ENCODE results near the gene PREP. TPM values are rescaled to one million over a fixed set of nuclear protein-coding genes. Genes with fewer than 3 reads are reported as not detected.

The PREP gene
- total and polyA plus RNA-seq, 2 of the 8 experiments (the other 6 are each of a cell fraction or from before 2014, with no cell fraction given), result 26.8 to 70.0 TPM

- Histone ChIP-seq H4K8ac (ENCODE audit: extremely low read depth, insufficient read depth, low read length) (no peak overlapping the region), H2AFZ (ENCODE audit: low read length) (no peak overlapping the region), H4K91ac (replicated peaks; ENCODE audit: insufficient read length, low read length) (no peak overlapping the region), H3K79me2 (ENCODE audit: control insufficient read depth in 1 of 2, insufficient read depth in 2 of 2, low read length in 2 of 2) (0 out of 4 replicates have a peak, but pooled peaks cover 0 to 4% of the 10 kb centered on the region in 2 experiments), H2BK15ac (ENCODE audit: low read length) (no peak overlapping the region), H3K14ac (ENCODE audit: insufficient read length) (no peak overlapping the region), H4K20me1 (replicated peaks in 1 of 2; ENCODE audit: control insufficient read depth in 1 of 2, insufficient read depth in 2 of 2, low read length in 2 of 2) (no peaks in the 10 kb centered on the region), H3K9me3 (ENCODE audit: insufficient read depth in 2 of 2, low read depth in 1 of 2, low read length in 1 of 2) (no peaks in the 10 kb centered on the region), H3K4me2 (ENCODE audit: insufficient read depth in 1 of 2, low read depth in 2 of 2, low read length in 2 of 2) (no peak overlapping the region), H3K27ac (ENCODE audit: low read depth, low read length) (no peak overlapping the region; the same call in 1 of the 2 replicates), H3K56ac (replicated peaks; ENCODE audit: insufficient read length, low read depth, low read length) (no peak overlapping the region), H3K79me1 (ENCODE audit: low read depth, low read length) (no peaks in the 10 kb centered on the region), H2BK20ac (ENCODE audit: low read length) (no peak overlapping the region), H3K27me3 (replicated peaks in 1 of 4; ENCODE audit: control insufficient read depth in 3 of 4, extremely low read depth in 1 of 4, insufficient read depth in 3 of 4, low read length in 3 of 4) (no peaks in the 10 kb centered on the region), H2AK5ac (ENCODE audit: low read depth, low read length) (no peak overlapping the region), H3K4me3 (ENCODE audit: extremely low read depth in 1 of 4, insufficient read depth in 2 of 4, low read depth in 3 of 4, low read length in 4 of 4) (no peak overlapping the region), H3K18ac (ENCODE audit: extremely low read depth, low read length) (no peak overlapping the region), H4K5ac (ENCODE audit: insufficient read length, low read depth, low read length) (no peak overlapping the region), H3K4me1 (replicated peaks in 1 of 4; ENCODE audit: control insufficient read depth in 3 of 4, insufficient read depth in 4 of 4, low read length in 3 of 4) (no peaks in the 10 kb centered on the region), H3K9ac (replicated peaks in 1 of 4; ENCODE audit: extremely low read depth in 1 of 4, low read depth in 3 of 4, low read length in 3 of 4) (no peak overlapping the region), H2BK5ac (ENCODE audit: low read depth, low read length) (no peak overlapping the region), H3K36me3 (ENCODE audit: control insufficient read depth in 2 of 4, insufficient read depth in 4 of 4, low read length in 3 of 4) (peaks cover 4 to 32% (median 20%) of the 10 kb centered on the region in 4 experiments; a peak in 6 of 8 replicates), H3K23ac (ENCODE audit: insufficient read length) (no peak overlapping the region), H2BK12ac (ENCODE audit: low read depth, low read length) (no peak overlapping the region), H3K23me2 (ENCODE audit: low read depth, low read length) (no peaks in the 10 kb centered on the region), H3K4ac (replicated peaks; ENCODE audit: insufficient read length, low read depth, low read length) (no peak overlapping the region), H2BK120ac (replicated peaks; ENCODE audit: low read depth, low read length) (no peak overlapping the region)
- WGBS, 2 experiments (ENCODE audit: extremely low coverage in 1 of 2, insufficient coverage in 1 of 2, insufficient read length in 1 of 2, insufficient replicate concordance in 2 of 2, low coverage in 1 of 2, low lambda C conversion rate in 2 of 2, missing lambda C conversion rate in 1 of 2), result 80% methylated on average over 3 of the region's 3 CpGs; no CpG with 5 or more reads in 1 of the 2 experiments
- no peak for DNase-seq (ENCODE audit: low read depth in 1 of 2, low spot score in 2 of 2)
- FAIRE-seq, result no peak
- ChIA-PET POLR2A (ENCODE audit: partially characterized antibody) (no interaction called here), CTCF (ENCODE audit: partially characterized antibody) (interaction anchor here (1.0 to 3.7 kb wide), 5 partner anchors 10 to 285 kb away, joined by 3 to 17 read pairs (median 7); no protein-coding TSS in a partner anchor)
- TF ChIP-seq TEAD4 (IDR thresholded peaks at IDR 0.05; ENCODE audit: low read depth, low read length), result no peak
- TF ChIP-seq KDM1A (IDR thresholded peaks at IDR 0.05; ENCODE audit: borderline replicate concordance, low read length), result no peak
- no peak for TF ChIP-seq GABPA (IDR thresholded peaks at IDR 0.05; ENCODE audit: borderline replicate concordance, insufficient read depth, low read length)
- TF ChIP-seq TAF1 (IDR thresholded peaks at IDR 0.05; ENCODE audit: low read depth, low read length), result no peak
- TF ChIP-seq BCL11A (IDR thresholded peaks at IDR 0.05; ENCODE audit: low read depth in 2 of 2, low read length in 2 of 2), result no peak
- no peak for TF ChIP-seq ATF2 (IDR thresholded peaks at IDR 0.05; ENCODE audit: low read length)
- TF ChIP-seq, protein P1, sequence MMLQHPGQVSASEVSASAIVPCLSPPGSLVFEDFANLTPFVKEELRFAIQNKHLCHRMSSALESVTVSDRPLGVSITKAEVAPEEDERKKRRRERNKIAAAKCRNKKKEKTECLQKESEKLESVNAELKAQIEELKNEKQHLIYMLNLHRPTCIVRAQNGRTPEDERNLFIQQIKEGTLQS (IDR thresholded peaks at IDR 0.05; ENCODE audit: insufficient read depth, low read depth, low read length), result no peak
- no peak for TF ChIP-seq SIX5 (IDR thresholded peaks at IDR 0.05; ENCODE audit: low read depth, low read length)
- TF ChIP-seq YY1 (IDR thresholded peaks at IDR 0.05; ENCODE audit: low read depth, low read length), result no peak
- no peak for TF ChIP-seq KDM4A (IDR thresholded peaks at IDR 0.05; ENCODE audit: low read depth, low read length, severe bottlenecking)
- no peak for TF ChIP-seq FOSL1 (IDR thresholded peaks at IDR 0.05; ENCODE audit: insufficient read depth, low read depth, low read length)
- no peak for TF ChIP-seq SRF (IDR thresholded peaks at IDR 0.05; ENCODE audit: low read depth, low read length)
- TF ChIP-seq HDAC6 (IDR thresholded peaks at IDR 0.05; ENCODE audit: low read depth, low read length), result no peak
These were observed 30.1 kb downstream of the PREP start for GRCh38 chr6:105372849-105373182.

Data from H1 (cell line).